HCT116 (cell line): ENCODE results near the gene ETV5. TPM values are rescaled to one million over a fixed set of nuclear protein-coding genes. Genes with fewer than 3 reads are reported as not detected.

Experiments used
- ATAC-seq: fragments of 200-7000 bp; cut with Tn5 transposase; 2 replicates; pipeline ENCODE4 v1.9.1; 2020; ENCODE audit warnings: mild to moderate bottlenecking, moderate library complexity
- BruUV-seq: library from RNA; stranded (reverse); fragments of 400-500 nt; replicated peaks from 2 replicates; lab custom pipeline; 2021; lab: Mats Ljungman, UMichigan
- CTCF ChIA-PET: fragments of 300-600 bp; sonication (Branson Sonifier 250); formaldehyde crosslinking; loops from one replicate; lab custom pipeline; 2021; ENCODE audit warnings: antibody characterized with exemption; lab: Charles Lee
- POLR2A ChIA-PET: fragments of 300-600, 350-600 bp; sonication (Branson Sonifier 250); formaldehyde crosslinking; loops from one replicate; lab custom pipeline; 2021; ENCODE audit warnings: antibody characterized with exemption; lab: Charles Lee
- RAD21 ChIA-PET, 2 experiments: fragments of 300-600 bp; sonication (Branson Sonifier 250); formaldehyde crosslinking; loops; one replicate each; lab custom pipeline; 2023; ENCODE audit warnings: low total read pairs in 2 of 2; ENCODE audit not compliant: uncharacterized antibody in 2 of 2, unreplicated experiment in 2 of 2, low non-redundant PET in 1 of 2; lab: Charles Lee
- DNase-seq: peaks from one replicate; pipeline ENCODE4 v3.0.0-alpha.2; 2010; ENCODE audit warnings: low read depth, low spot score
- H2AFZ ChIP-seq: fragments of 200-600 bp; shearing (Covaris generic), sonication (generic); 2 replicates; pipeline ENCODE4 v1.6.1; 2017; ENCODE audit warnings: low read depth, mixed run types, mixed read lengths, antibody characterized with exemption, low read length; ENCODE audit not compliant: poor library complexity, severe bottlenecking
- H3K27ac ChIP-seq: 2 replicates; pipeline ENCODE4 v1.5.1; 2012; ENCODE audit warnings: low read depth, low read length
- H3K27me3 ChIP-seq: fragments of 200-600 bp; sonication (generic); 2 replicates; pipeline ENCODE4 v1.6.1; 2016; ENCODE audit warnings: mixed run types, low read length, mixed read lengths; ENCODE audit not compliant: insufficient read depth
- H3K36me3 ChIP-seq, 2 experiments: fragments of 200-500 bp in 1 of 2; fragments of 200-600 bp in 1 of 2; sonication (Bioruptor generic) in 1 of 2; sonication (generic) in 1 of 2; 2 replicates each; pipeline versions ENCODE4 v1.5.1 to v1.6.1; 2014 to 2016; ENCODE audit warnings: low read length in 2 of 2, inconsistent platforms in 1 of 2, mixed read lengths in 1 of 2, mixed run types in 1 of 2; ENCODE audit not compliant: insufficient read depth in 2 of 2, control insufficient read depth in 1 of 2
- H3K4me1 ChIP-seq, 2 experiments: fragments of 200-600 bp in 1 of 2; sonication (generic) in 1 of 2; 2 replicates each; pipeline versions ENCODE4 v1.5.1 to v1.6.1; 2012 to 2017; ENCODE audit warnings: low read length in 2 of 2, inconsistent platforms in 1 of 2, mild to moderate bottlenecking in 1 of 2, mixed read lengths in 1 of 2, mixed run types in 1 of 2, moderate library complexity in 1 of 2; ENCODE audit not compliant: insufficient read depth in 2 of 2, control insufficient read depth in 1 of 2
- H3K4me2 ChIP-seq: fragments of 200-600 bp; sonication (generic); 2 replicates; pipeline ENCODE4 v1.6.1; 2017; ENCODE audit warnings: mixed run types, low read length, mixed read lengths
- H3K4me3 ChIP-seq, 2 experiments: fragments of 200-600 bp in 1 of 2; sonication (generic) in 1 of 2; replicated peaks in 1 of 2; 2 replicates each; pipeline ENCODE4 v1.5.1; 2011 to 2016; ENCODE audit warnings: low read length in 2 of 2, control low read depth in 1 of 2, low read depth in 1 of 2, mild to moderate bottlenecking in 1 of 2, mixed read lengths in 1 of 2, mixed run types in 1 of 2
- H3K79me2 ChIP-seq: fragments of 200-600 bp; sonication (generic); 2 replicates; pipeline ENCODE4 v1.6.1; 2017; ENCODE audit warnings: mild to moderate bottlenecking, mixed run types, low read length, moderate library complexity, mixed read lengths; ENCODE audit not compliant: insufficient read depth
- H3K9ac ChIP-seq: fragments of 200-600 bp; sonication (generic); 2 replicates; pipeline ENCODE4 v1.6.1; 2016; ENCODE audit warnings: low read length, mixed read lengths
- H3K9me2 ChIP-seq: fragments of 200-600 bp; sonication (generic), shearing (Covaris generic); 2 replicates; pipeline ENCODE4 v1.6.1; 2017; ENCODE audit warnings: mixed run types, mild to moderate bottlenecking, moderate library complexity; ENCODE audit not compliant: insufficient read depth
- H3K9me3 ChIP-seq, 2 experiments: fragments of 200-500 bp in 1 of 2; fragments of 200-600 bp in 1 of 2; sonication (Bioruptor generic) in 1 of 2; sonication (generic) in 1 of 2; 2 replicates each; pipeline ENCODE4 v1.6.1; 2014 to 2017; ENCODE audit warnings: low read length in 2 of 2, mixed read lengths in 2 of 2, inconsistent platforms in 1 of 2, low read depth in 1 of 2, mild to moderate bottlenecking in 1 of 2, mixed run types in 1 of 2, moderate library complexity in 1 of 2; ENCODE audit not compliant: control insufficient read depth in 1 of 2, insufficient read depth in 1 of 2
- H4K20me1 ChIP-seq: fragments of 200-600 bp; sonication (generic), shearing (Covaris generic); 2 replicates; pipeline ENCODE4 v1.6.1; 2017; ENCODE audit warnings: mixed run types, mild to moderate bottlenecking, moderate library complexity; ENCODE audit not compliant: insufficient read depth
- CBX3 ChIP-seq: IDR thresholded peaks from 2 replicates; pipeline ENCODE4 v1.6.1; 2012; ENCODE audit warnings: low read depth
- CEBPB ChIP-seq: IDR thresholded peaks from 2 replicates; pipeline ENCODE4 v1.6.1; 2012; ENCODE audit warnings: low read depth
- EGR1 ChIP-seq: IDR thresholded peaks from 2 replicates; pipeline ENCODE4 v1.6.1; 2012; ENCODE audit warnings: low read depth
- ELF1 ChIP-seq: IDR thresholded peaks from 2 replicates; pipeline ENCODE4 v1.6.1; 2012; ENCODE audit warnings: low read depth, borderline replicate concordance
- FOSL1 ChIP-seq: IDR thresholded peaks from 2 replicates; pipeline ENCODE4 v1.6.1; 2012; ENCODE audit warnings: low read depth
- JUND ChIP-seq: IDR thresholded peaks from 2 replicates; pipeline ENCODE4 v1.6.1; 2012
- SIN3A ChIP-seq: IDR thresholded peaks from 2 replicates; pipeline ENCODE4 v1.6.1; 2012; ENCODE audit warnings: low read depth
- SP1 ChIP-seq: IDR thresholded peaks from 2 replicates; pipeline ENCODE4 v1.6.1; 2012; ENCODE audit warnings: low read depth
- SRF ChIP-seq: IDR thresholded peaks from 2 replicates; pipeline ENCODE4 v1.6.1; 2012; ENCODE audit warnings: low read depth
- intact Hi-C: fragments of 100-400 bp; cut with micrococcal nuclease; formaldehyde crosslinking; loops from 2 replicates; pipeline ENCODE4 v1.10.0; 2022
- total RNA-seq: library from RNA; stranded (reverse); gene quantifications from one replicate; pipeline ENCODE4 v1.2.1, GENCODE V29; 2021; ENCODE audit not compliant: unreplicated experiment
- TF ChIP-seq, protein P1 (sequence below), 3 experiments: fragments of 200-600 bp in 1 of 3; sonication (generic) in 1 of 3; IDR thresholded peaks in 2 of 3; conservative IDR thresholded peaks in 1 of 3; 2 replicates each; pipeline ENCODE4 v1.5.1; 2012 to 2017; ENCODE audit warnings: low read depth in 2 of 3, low read length in 2 of 3, antibody characterized with exemption in 1 of 3, borderline replicate concordance in 1 of 3, control low read depth in 1 of 3, mild to moderate bottlenecking in 1 of 3, mixed read lengths in 1 of 3, mixed run types in 1 of 3, moderate library complexity in 1 of 3; ENCODE audit not compliant: insufficient read depth in 1 of 3
- TF ChIP-seq, protein P2 (sequence below): IDR thresholded peaks from 2 replicates; pipeline ENCODE4 v1.6.1; 2011; ENCODE audit warnings: mild to moderate bottlenecking, low read length, moderate library complexity; ENCODE audit not compliant: insufficient replicate concordance; ENCODE audit errors: extremely low read depth

Gene ETV5
- total RNA-seq, 1 experiment from 2014 or later = 89.7 TPM

DNA sequence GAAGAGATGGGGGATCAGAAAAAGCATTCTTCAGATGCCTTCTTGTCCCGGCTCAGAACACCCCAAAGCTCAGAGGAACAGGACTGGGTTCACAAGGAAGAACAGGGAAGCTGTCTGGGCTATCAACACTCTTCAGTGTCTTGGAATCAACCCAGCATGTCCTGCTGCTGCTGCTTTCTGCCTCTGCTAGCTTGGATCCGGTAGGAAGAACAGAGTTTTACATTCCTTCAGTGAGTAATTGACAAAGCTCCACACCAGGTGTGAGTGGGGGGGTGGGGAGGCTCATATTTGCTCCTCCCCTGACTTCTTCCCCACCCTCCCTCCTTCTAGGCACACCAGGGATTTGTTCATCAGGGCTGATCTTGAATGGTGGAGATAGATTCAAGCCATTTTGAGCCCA lies 13.1 kb upstream of the ETV5 start:
- ChIA-PET CTCF (no interaction called here), POLR2A (interaction anchor here (1.5 kb wide), 1 partner anchor 11 kb away, joined by 3 read pairs; no protein-coding TSS in a partner anchor), RAD21 (no interaction called here)
- TF ChIP-seq CEBPB = no peak
- 0 out of 2 replicates have a peak, but pooled peaks have one; percentile 20 for TF ChIP-seq CBX3
- TF ChIP-seq SRF = no peak
- ATAC-seq (peak; percentile 77), DNase-seq (no peak)
- Histone ChIP-seq H3K27me3 (peaks cover 7% of the 10 kb centered on the region; the same call in 1 of the 2 replicates), H4K20me1 (no peaks in the 10 kb centered on the region), H3K9me2 (no peaks in the 10 kb centered on the region), H3K79me2 (no peaks in the 10 kb centered on the region), H3K4me1 (peaks cover 0 to 5% of the 10 kb centered on the region in 2 experiments; a peak in 2 of 4 replicates), H3K4me3 (no peak overlapping the region), H3K36me3 (no peaks in the 10 kb centered on the region), H3K4me2 (peak overlapping the region; percentile 12; the same call in 1 of the 2 replicates), H3K27ac (no peak overlapping the region), H2AFZ (no peak overlapping the region), H3K9me3 (no peaks in the 10 kb centered on the region), H3K9ac (no peak overlapping the region)
- intact Hi-C loops = no loop called here
- no TSS peak for BruUV-seq

DNA sequence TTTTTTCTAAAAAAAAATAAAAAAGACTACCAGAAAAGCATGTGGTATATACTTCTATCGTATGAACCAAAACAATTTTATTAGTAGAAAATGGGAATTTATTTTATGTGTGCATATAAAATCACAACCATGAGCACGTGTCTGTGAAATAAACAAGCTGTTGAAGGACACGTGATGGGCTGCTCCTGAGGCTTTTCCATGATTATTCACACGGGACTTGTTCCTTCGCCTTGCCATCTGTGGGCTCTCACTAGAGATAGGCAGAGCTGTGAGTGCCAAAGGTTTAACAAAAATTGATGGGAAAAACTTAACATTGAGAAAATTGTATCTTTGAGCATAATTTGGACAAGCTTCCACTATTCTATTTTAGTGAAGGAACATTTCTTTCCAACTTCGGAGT lies 12.4 kb upstream of the ETV5 start:
- peaks cover 0 to 5% of the 10 kb centered on the region in 2 experiments; a peak in 2 of 4 replicates for H3K4me1 ChIP-seq
- intact Hi-C loops = no loop called here
- H3K27ac ChIP-seq = no peak overlapping the region
- ChIA-PET POLR2A (interaction anchor here (1.5 kb wide), 1 partner anchor 11 kb away, joined by 3 read pairs; no protein-coding TSS in a partner anchor), CTCF (no interaction called here), RAD21 (no interaction called here)
- no peak overlapping the region for H2AFZ ChIP-seq
- no peak overlapping the region for H3K4me2 ChIP-seq
- TF ChIP-seq, protein P1, sequence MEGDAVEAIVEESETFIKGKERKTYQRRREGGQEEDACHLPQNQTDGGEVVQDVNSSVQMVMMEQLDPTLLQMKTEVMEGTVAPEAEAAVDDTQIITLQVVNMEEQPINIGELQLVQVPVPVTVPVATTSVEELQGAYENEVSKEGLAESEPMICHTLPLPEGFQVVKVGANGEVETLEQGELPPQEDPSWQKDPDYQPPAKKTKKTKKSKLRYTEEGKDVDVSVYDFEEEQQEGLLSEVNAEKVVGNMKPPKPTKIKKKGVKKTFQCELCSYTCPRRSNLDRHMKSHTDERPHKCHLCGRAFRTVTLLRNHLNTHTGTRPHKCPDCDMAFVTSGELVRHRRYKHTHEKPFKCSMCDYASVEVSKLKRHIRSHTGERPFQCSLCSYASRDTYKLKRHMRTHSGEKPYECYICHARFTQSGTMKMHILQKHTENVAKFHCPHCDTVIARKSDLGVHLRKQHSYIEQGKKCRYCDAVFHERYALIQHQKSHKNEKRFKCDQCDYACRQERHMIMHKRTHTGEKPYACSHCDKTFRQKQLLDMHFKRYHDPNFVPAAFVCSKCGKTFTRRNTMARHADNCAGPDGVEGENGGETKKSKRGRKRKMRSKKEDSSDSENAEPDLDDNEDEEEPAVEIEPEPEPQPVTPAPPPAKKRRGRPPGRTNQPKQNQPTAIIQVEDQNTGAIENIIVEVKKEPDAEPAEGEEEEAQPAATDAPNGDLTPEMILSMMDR (IDR thresholded peaks at IDR 0.05 in 2 of 3, conservative IDR thresholded peaks at IDR 0.05 in 1 of 3; ENCODE audit: borderline replicate concordance in 1 of 3, insufficient read depth in 1 of 3, low read depth in 2 of 3, low read length in 2 of 3) = no peak
- no peak for TF ChIP-seq SIN3A
- TF ChIP-seq ELF1 = no peak
- no peak for TF ChIP-seq EGR1
- no peak for TF ChIP-seq SP1
- TF ChIP-seq FOSL1 = no peak
- TF ChIP-seq, protein P2, sequence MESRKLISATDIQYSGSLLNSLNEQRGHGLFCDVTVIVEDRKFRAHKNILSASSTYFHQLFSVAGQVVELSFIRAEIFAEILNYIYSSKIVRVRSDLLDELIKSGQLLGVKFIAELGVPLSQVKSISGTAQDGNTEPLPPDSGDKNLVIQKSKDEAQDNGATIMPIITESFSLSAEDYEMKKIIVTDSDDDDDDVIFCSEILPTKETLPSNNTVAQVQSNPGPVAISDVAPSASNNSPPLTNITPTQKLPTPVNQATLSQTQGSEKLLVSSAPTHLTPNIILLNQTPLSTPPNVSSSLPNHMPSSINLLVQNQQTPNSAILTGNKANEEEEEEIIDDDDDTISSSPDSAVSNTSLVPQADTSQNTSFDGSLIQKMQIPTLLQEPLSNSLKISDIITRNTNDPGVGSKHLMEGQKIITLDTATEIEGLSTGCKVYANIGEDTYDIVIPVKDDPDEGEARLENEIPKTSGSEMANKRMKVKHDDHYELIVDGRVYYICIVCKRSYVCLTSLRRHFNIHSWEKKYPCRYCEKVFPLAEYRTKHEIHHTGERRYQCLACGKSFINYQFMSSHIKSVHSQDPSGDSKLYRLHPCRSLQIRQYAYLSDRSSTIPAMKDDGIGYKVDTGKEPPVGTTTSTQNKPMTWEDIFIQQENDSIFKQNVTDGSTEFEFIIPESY = no peak
- no peak for TF ChIP-seq CBX3
- TF ChIP-seq JUND = no peak
- DNase-seq (no peak), ATAC-seq (no peak)
- no peaks in the 10 kb centered on the region for H3K9me2 ChIP-seq
- no peak overlapping the region for H3K9ac ChIP-seq
- H3K79me2 ChIP-seq = no peaks in the 10 kb centered on the region
- H3K4me3 ChIP-seq = no peak overlapping the region
- H3K36me3 ChIP-seq = no peaks in the 10 kb centered on the region
- no peaks in the 10 kb centered on the region for H4K20me1 ChIP-seq
- H3K27me3 ChIP-seq = peaks cover 7% of the 10 kb centered on the region; the same call in 1 of the 2 replicates
- BruUV-seq = no TSS peak
- H3K9me3 ChIP-seq = no peaks in the 10 kb centered on the region
